IMR-90 (cell line): ENCODE measurements around the gene LRRC4C. TPM values are rescaled to one million over a fixed set of nuclear protein-coding genes. Genes with fewer than 3 reads are reported as not detected.

Experiments
- ATAC-seq: fragments of 200-7000 bp; cut with Tn5 transposase; 2 replicates; pipeline ENCODE4 v1.9.1; 2020; ENCODE audit warnings: low read depth, mild to moderate bottlenecking, moderate library complexity
- BruUV-seq: library from RNA; stranded (reverse); fragments of 400-500 nt; replicated peaks from 2 replicates; lab custom pipeline; 2021; lab: Mats Ljungman, UMichigan
- CTCF ChIA-PET: fragments of 300-600 bp; formaldehyde crosslinking; extraction: SDS; loops from one replicate; lab custom pipeline; 2021; ENCODE audit warnings: antibody characterized with exemption; lab: Yijun Ruan, JAX
- POLR2A ChIA-PET: fragments of 300-600 bp; sonication (Branson Sonifier 250); formaldehyde crosslinking; loops from one replicate; lab custom pipeline; 2022; ENCODE audit warnings: antibody characterized with exemption; ENCODE audit not compliant: unreplicated experiment; lab: Charles Lee
- DNase-seq: peaks from one replicate; pipeline ENCODE4 v3.0.0; 2013
- H2AFZ ChIP-seq: replicated peaks from 2 replicates; pipeline ENCODE3; 2013; ENCODE audit warnings: low read length, mild to moderate bottlenecking; ENCODE audit not compliant: poor library complexity
- H2AK5ac ChIP-seq: 2 replicates; pipeline ENCODE4 v1.6.1; 2013; ENCODE audit warnings: low read depth, low read length, inconsistent platforms
- H2AK9ac ChIP-seq: replicated peaks from 2 replicates; pipeline ENCODE3; 2013; ENCODE audit warnings: mild to moderate bottlenecking, low read depth, low read length, moderate library complexity; ENCODE audit not compliant: poor library complexity
- H2BK120ac ChIP-seq: 2 replicates; pipeline ENCODE4 v1.6.1; 2013; ENCODE audit warnings: low read depth, low read length, inconsistent platforms
- H2BK15ac ChIP-seq: 3 replicates; pipeline ENCODE4 v1.6.1; 2013; ENCODE audit warnings: low read depth, low read length, inconsistent platforms
- H2BK20ac ChIP-seq: 2 replicates; pipeline ENCODE4 v1.6.1; 2013; ENCODE audit warnings: low read depth, mild to moderate bottlenecking, inconsistent platforms, low read length, moderate library complexity
- H2BK5ac ChIP-seq: 2 replicates; pipeline ENCODE4 v1.6.1; 2013; ENCODE audit warnings: mild to moderate bottlenecking, low read depth, low read length, inconsistent platforms; ENCODE audit not compliant: poor library complexity, severe bottlenecking
- H3K14ac ChIP-seq: replicated peaks from 2 replicates; pipeline ENCODE4 v1.6.1; 2013; ENCODE audit warnings: low read depth, low read length, inconsistent platforms
- H3K18ac ChIP-seq: 2 replicates; pipeline ENCODE4 v1.6.1; 2013; ENCODE audit warnings: low read depth, low read length, control low read depth
- H3K23ac ChIP-seq: 2 replicates; pipeline ENCODE4 v1.6.1; 2013; ENCODE audit warnings: low read depth, low read length, inconsistent platforms
- H3K27ac ChIP-seq: 2 replicates; pipeline ENCODE4 v1.5.1; 2013; ENCODE audit warnings: mild to moderate bottlenecking, control low read depth, low read length; ENCODE audit not compliant: insufficient read depth
- H3K27me3 ChIP-seq: 2 replicates; pipeline ENCODE4 v1.6.1; 2013; ENCODE audit warnings: low read length; ENCODE audit not compliant: control insufficient read depth, insufficient read depth
- H3K36me3 ChIP-seq: 2 replicates; pipeline ENCODE4 v1.6.1; 2013; ENCODE audit warnings: low read length, mixed read lengths; ENCODE audit not compliant: control insufficient read depth, insufficient read depth
- H3K4ac ChIP-seq: 2 replicates; pipeline ENCODE4 v1.6.1; 2013; ENCODE audit warnings: low read depth, low read length, inconsistent platforms
- H3K4me1 ChIP-seq: 2 replicates; pipeline ENCODE4 v1.6.1; 2013; ENCODE audit warnings: low read length, mixed read lengths; ENCODE audit not compliant: control insufficient read depth, insufficient read depth
- H3K4me2 ChIP-seq: 2 replicates; pipeline ENCODE4 v1.6.1; 2013; ENCODE audit warnings: low read depth, mild to moderate bottlenecking, control low read depth, low read length, moderate library complexity
- H3K4me3 ChIP-seq: 2 replicates; pipeline ENCODE4 v1.5.1; 2013; ENCODE audit warnings: low read depth, mild to moderate bottlenecking, control low read depth, low read length, moderate library complexity; ENCODE audit not compliant: insufficient read depth
- H3K56ac ChIP-seq: 2 replicates; pipeline ENCODE4 v1.6.1; 2013; ENCODE audit warnings: low read length, inconsistent platforms; ENCODE audit not compliant: insufficient read depth; ENCODE audit errors: extremely low read depth
- H3K79me1 ChIP-seq, 2 experiments: 2 replicates each; pipeline ENCODE4 v1.6.1; 2013; ENCODE audit warnings: low read length in 2 of 2, inconsistent platforms in 1 of 2, low read depth in 1 of 2
- H3K9ac ChIP-seq: 2 replicates; pipeline ENCODE4 v1.6.1; 2013; ENCODE audit warnings: low read depth, low read length, control low read depth
- H3K9me1 ChIP-seq: 2 replicates; pipeline ENCODE4 v1.6.1; 2013; ENCODE audit warnings: low read length, inconsistent platforms; ENCODE audit not compliant: insufficient read depth
- H3K9me3 ChIP-seq: 2 replicates; pipeline ENCODE4 v1.6.1; 2013; ENCODE audit warnings: low read length; ENCODE audit not compliant: control insufficient read depth, insufficient read depth
- H4K20me1 ChIP-seq: 2 replicates; pipeline ENCODE4 v1.6.1; 2013; ENCODE audit warnings: low read length, inconsistent platforms; ENCODE audit not compliant: insufficient read depth
- H4K5ac ChIP-seq: 2 replicates; pipeline ENCODE4 v1.6.1; 2013; ENCODE audit warnings: mild to moderate bottlenecking, low read depth, low read length, control low read depth
- H4K8ac ChIP-seq, 2 experiments: 2 replicates each; pipeline ENCODE4 v1.6.1; 2013; ENCODE audit warnings: low read depth in 2 of 2, low read length in 2 of 2, control low read depth in 1 of 2, inconsistent platforms in 1 of 2
- H4K91ac ChIP-seq: 2 replicates; pipeline ENCODE4 v1.6.1; 2013; ENCODE audit warnings: low read depth, low read length, inconsistent platforms; ENCODE audit not compliant: insufficient read depth
- SMC3 ChIP-seq: fragments of 150-350 bp; IDR thresholded peaks from 2 replicates; pipeline ENCODE4 v1.6.1; 2016; ENCODE audit warnings: low read depth, mild to moderate bottlenecking, antibody characterized with exemption, low read length, moderate library complexity
- USF2 ChIP-seq: fragments of 150-350 bp; IDR thresholded peaks from 2 replicates; pipeline ENCODE4 v1.6.1; 2017; ENCODE audit warnings: mild to moderate bottlenecking, antibody characterized with exemption, low read length, low read depth
- WGBS, 2 experiments: methylation state at CpG; one replicate each; pipeline versions ENCODE4 v1.1.5 to v1.1.7; 2013; ENCODE audit warnings: missing lambda C conversion rate in 2 of 2; ENCODE audit not compliant: insufficient read length in 1 of 2; ENCODE audit errors: extremely low coverage in 2 of 2; 5-methylcytosine and 5-hydroxymethylcytosine counted together
- dilution Hi-C: fragments of 300-500 bp; cut with HindIII; formaldehyde crosslinking; loops from one replicate; pipeline ENCODE4 v1.14.3; 2018; ENCODE audit warnings: low sequenced_read_pairs; ENCODE audit not compliant: unreplicated experiment
- in situ Hi-C: fragments of 300-500 bp; cut with MboI; formaldehyde crosslinking; loops from 3 replicates; pipeline ENCODE4 v1.14.3; 2019; ENCODE audit warnings: low sequenced_read_pairs, inconsistent platforms, mixed read lengths
- intact Hi-C: fragments of 100-400 bp; cut with micrococcal nuclease; formaldehyde crosslinking; loops from 2 replicates; pipeline ENCODE4 v1.10.0; 2022
- polyA plus RNA-seq, 3 experiments: library from polyadenylated mRNA; depleted of rRNA; stranded (reverse); fragments of >200 nt; gene quantifications; 2 replicates each; pipeline ENCODE4 v1.2.3, GENCODE V29; 2012; ENCODE audit warnings: low replicate concordance in 1 of 3
- total RNA-seq: library from RNA; depleted of rRNA; stranded (reverse); fragments of >200 nt; gene quantifications from 2 replicates; pipeline ENCODE4 v1.2.3, GENCODE V29; 2012

The LRRC4C gene
- total and polyA plus RNA-seq, 2 of the 4 experiments (the other 2 are of a cell fraction), result under 0.01 to 0.03 TPM

- intact Hi-C loops (loop anchor here (10.0 kb wide), 1 partner anchor 1645 kb away; no protein-coding TSS in a partner anchor), in situ Hi-C loops (no loop called here), dilution Hi-C loops (no loop called here)
- no peak overlapping the region for H2AFZ ChIP-seq
- H2BK120ac ChIP-seq, result no peak overlapping the region
- no peak overlapping the region for H2BK20ac ChIP-seq
- no peaks in the 10 kb centered on the region for H3K27me3 ChIP-seq
- H3K27ac ChIP-seq, result no peak overlapping the region
- H2AK5ac ChIP-seq, result no peak overlapping the region
- no peak overlapping the region for H2AK9ac ChIP-seq
- no TSS peak for BruUV-seq
- WGBS, 2 experiments, result no CpG with 5 or more reads among the region's 2 CpGs
- no peak overlapping the region for H2BK5ac ChIP-seq
- H4K20me1 ChIP-seq, result no peaks in the 10 kb centered on the region
- no peak overlapping the region for H2BK15ac ChIP-seq
- no peak overlapping the region for H3K4ac ChIP-seq
- no peaks in the 10 kb centered on the region for H3K9me1 ChIP-seq
- H3K4me2 ChIP-seq, result no peak overlapping the region
- H3K18ac ChIP-seq, result no peak overlapping the region
- H3K4me3 ChIP-seq, result no peak overlapping the region
- H3K9me3 ChIP-seq, result 0 out of 2 replicates have a peak, but pooled peaks cover 4% of the 10 kb centered on the region
- POLR2A ChIA-PET, result no interaction called here
- H3K23ac ChIP-seq, result no peak overlapping the region
- no peak overlapping the region for H3K14ac ChIP-seq
- CTCF ChIA-PET, result no interaction called here
- no peaks in the 10 kb centered on the region for H3K4me1 ChIP-seq
- H3K9ac ChIP-seq, result no peak overlapping the region
- no peaks in the 10 kb centered on the region for H3K36me3 ChIP-seq
- no peak for TF ChIP-seq USF2
- no peak for TF ChIP-seq SMC3
- no peak overlapping the region for H4K91ac ChIP-seq
- no peak for DNase-seq
- no peak for ATAC-seq
- H4K5ac ChIP-seq, result no peak overlapping the region
- no peaks in the 10 kb centered on the region for H3K79me1 ChIP-seq
- no peak overlapping the region for H4K8ac ChIP-seq
- no peak overlapping the region for H3K56ac ChIP-seq
Measured at GRCh38 chr11:41119484-41119883, 340.0 kb downstream of the LRRC4C start.
